NCI-H1436 treated with DMSO at 0.1 percent for 48 hours (cell line): Measurements from ENCODE around the gene TAF11.
"Not testable (repeated sequence)": the region's sequence is repeated elsewhere in the genome, so short reads cannot be mapped to it uniquely, and the experiment has no call there.

Experiments
- DNase-seq: peaks from one replicate; lab custom pipeline; 2025; lab: John Stamatoyannopoulos, UW

The TAF11 gene

DNA sequence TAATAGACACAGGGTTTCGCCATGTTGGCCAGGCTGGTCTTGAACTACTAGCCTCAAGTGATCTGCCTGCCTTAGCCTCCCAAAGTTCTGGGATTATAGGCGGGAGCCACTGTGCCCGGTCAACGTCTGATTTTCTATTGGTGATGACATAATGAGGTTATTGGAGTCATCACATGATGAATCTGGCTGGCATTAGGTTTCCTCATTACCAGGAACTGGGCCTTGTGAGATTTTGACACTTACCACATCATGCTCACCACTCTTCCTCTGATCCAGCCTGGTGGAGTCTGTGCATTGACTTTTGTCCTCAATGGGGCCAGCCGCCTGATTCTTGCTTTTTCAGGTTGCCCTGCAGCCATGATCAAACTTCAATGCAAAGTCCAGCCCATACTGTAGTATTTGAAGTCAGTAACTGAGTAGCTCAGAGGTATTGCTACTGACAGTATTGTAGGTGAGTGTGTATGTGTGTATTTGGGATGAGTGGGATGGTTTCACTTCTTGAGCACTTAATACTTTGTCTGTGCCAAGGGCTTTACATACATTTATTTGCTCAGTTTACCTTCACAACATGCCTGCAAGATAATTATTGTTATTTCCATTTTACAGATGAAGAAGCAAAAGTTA, 17.3 kb upstream of the TAF11 start:
- DNase-seq = no peak

- DNase-seq = no peak
These were observed 14.1 kb upstream of the TAF11 start for GRCh38 chr6:34901930-34902329.

DNA sequence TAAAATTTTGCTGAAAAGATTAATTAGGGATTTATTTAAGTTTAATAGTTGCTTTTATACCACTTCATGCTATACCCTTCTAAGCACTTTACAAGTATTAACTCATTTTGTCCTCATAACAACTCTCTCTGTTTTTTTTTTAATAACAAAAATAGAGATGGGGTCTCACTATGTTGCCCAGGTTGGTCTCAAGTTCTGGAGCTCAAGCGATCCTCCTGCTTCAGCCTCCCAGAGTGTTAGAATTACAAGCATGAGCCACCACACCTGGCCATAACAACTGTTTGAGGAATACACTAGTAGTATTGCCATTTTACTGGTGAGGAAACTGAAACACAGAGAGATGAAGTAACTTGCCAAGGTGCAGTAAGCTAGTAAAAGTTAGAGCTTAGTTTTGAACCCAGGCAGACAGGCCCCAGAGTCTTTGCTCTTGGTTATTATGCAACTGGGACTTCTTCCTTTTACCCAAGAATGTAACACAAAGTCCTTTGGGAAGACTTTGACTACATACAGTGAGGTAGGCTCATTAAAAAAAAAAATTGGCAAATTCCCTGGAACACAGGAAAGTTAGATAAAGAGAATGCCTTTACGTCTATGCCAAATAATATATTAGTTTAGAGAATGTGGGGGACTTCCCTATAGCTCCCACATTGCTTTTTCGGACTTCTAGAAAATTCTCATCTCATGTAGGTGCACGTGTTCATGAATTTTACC, 12.6 kb upstream of the TAF11 start:
- DNase-seq = no peak

DNA sequence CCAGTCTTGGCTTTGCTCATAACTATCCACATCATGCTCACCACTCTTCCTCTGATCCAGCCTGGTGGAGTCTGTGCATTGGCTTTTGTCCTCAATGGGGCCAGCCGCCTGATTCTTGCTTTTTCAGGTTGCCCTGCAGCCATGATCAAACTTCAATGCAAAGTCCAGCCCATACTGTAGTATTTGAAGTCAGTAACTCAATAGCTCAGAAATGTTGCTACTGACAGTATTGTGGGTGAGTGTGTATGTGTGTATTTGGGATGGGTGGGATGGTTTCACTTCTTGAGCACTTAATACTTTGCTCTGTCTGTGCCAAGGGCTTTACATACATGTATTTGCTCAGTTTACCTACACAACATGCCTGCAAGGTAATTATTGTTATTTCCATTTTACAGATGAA, 11.9 kb upstream of the TAF11 start:
- not testable (repeated sequence) for DNase-seq

DNA sequence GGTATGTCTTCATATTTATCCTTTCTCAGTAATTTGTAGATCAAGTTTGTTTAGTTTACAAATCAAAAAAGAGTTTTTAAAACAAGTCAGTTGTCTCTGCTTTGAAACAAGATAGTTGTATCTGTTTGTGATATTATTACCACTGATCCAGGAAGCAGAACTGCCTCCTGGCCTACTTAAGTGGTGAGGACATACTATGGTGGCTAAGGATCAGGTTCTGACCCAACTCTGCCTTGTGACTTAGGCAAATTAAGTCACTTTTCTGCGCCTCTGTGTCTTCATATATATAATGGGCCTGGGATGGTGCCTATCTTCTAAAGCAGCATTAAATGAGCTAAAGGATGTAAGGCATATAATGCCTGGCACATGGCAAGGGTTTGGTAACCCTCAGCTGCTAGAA, 9.9 kb upstream of the TAF11 start:
- DNase-seq = no peak

DNA sequence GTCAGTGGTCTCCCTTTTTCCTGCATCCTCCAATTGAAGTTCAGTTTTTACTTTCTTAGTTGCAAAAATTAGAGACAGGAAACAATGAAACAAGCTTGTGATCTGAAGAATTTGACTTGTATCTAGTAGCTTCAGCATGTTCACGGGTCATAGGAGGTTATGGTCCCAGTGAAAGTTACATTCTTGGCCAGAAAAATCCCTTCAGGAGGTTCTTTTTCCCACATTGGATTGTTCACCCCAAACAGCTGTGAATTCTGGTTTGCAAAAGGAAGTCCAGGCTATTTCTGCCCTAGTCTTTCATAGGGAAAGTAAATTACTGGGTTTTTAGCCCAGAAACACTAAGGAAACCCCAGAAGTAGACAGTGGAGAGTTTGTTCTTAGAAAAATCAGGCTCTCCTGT, 9.3 kb upstream of the TAF11 start:
- no peak for DNase-seq

- DNase-seq = no peak
These were observed 6.9 kb upstream of the TAF11 start for GRCh38 chr6:34894693-34895092.

DNA sequence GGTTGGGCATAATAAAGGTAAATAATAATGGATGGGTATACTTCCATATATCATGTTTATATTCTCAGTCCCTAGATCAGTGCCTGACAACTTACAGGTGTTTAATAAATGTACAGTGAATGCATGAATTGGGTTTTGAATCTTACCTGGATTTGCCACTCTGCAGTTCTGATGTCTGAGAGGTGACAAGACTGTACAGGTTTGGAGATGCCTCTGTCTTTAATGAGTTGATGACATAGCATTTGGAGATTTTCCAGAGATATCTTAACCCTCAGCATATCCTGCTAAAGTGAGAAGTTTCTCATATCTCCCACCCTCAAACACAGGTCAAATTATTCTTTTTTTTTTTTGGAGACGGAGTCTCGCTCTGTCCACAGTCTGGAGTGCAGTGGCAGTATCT, 3.5 kb upstream of the TAF11 start:
- no peak for DNase-seq

GRCh38 chr6:34890533-34890925, 2.7 kb upstream of the TAF11 start:
- no peak for DNase-seq

- peak; percentile 17 for DNase-seq
These were observed 1.2 kb upstream of the TAF11 start, which contains the start of gene ANKS1A for GRCh38 chr6:34888874-34889555. Gene ANKS1A (plus strand): TSS chr6:34889255. CDS start chr6:34889403, 148 bp downstream.

- no peak for DNase-seq
These were observed 643 bp upstream of the TAF11 start for GRCh38 chr6:34888514-34888856.

GRCh38 chr6:34885837-34886236, 2.0 kb downstream of the TAF11 start:
- DNase-seq = not testable (repeated sequence)

- DNase-seq = no peak
These were observed 2.8 kb downstream of the TAF11 start for GRCh38 chr6:34884996-34885395.

DNA sequence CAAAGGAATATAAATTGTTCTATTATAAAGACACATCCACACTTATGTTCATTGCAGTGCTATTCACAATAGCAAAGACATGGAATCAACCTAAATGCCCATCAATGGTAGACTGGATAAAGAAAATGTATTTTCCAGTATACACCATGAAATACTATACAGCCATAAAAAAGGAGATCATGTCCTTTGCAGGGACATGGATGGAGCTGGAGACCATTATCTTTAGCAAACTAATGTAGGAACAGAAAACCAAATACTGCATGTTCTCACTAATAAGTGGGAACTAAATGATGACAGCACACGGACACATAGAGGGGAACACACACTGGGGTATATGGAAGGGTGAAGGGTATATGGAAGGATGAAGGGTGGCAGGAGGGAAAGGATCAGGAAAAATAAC, 3.8 kb downstream of the TAF11 start:
- not testable (repeated sequence) for DNase-seq

GRCh38 chr6:34877869-34878485, 9.9 kb downstream of the TAF11 start:
- DNase-seq = no peak

DNA sequence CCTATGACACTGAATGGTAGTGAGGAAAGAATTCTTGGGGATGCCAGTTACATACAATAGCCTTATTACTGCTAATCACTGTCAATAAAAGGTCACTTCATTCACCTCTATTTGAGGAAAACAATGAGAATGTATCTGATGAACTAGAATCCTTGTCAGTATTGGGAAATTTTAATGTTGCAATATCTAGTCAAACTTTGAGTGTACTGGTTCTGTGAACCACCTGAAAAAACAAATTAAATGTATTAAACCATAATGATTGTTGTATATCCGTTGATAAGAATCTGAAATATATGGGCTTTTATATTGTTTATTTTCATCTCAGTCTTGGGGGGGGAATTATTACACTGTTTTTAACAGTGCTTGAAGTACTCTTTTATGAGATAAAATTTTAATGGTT, 10.6 kb downstream of the TAF11 start:
- no peak for DNase-seq

- DNase-seq = no peak
These were observed 11.4 kb downstream of the TAF11 start for GRCh38 chr6:34876472-34876871.

- DNase-seq = no peak
These were observed 12.3 kb downstream of the TAF11 start for GRCh38 chr6:34875292-34876213.

GRCh38 chr6:34872332-34872731, 15.5 kb downstream of the TAF11 start:
- no peak for DNase-seq

- DNase-seq = no peak
These were observed 16.0 kb downstream of the TAF11 start for GRCh38 chr6:34871853-34872252.

DNA sequence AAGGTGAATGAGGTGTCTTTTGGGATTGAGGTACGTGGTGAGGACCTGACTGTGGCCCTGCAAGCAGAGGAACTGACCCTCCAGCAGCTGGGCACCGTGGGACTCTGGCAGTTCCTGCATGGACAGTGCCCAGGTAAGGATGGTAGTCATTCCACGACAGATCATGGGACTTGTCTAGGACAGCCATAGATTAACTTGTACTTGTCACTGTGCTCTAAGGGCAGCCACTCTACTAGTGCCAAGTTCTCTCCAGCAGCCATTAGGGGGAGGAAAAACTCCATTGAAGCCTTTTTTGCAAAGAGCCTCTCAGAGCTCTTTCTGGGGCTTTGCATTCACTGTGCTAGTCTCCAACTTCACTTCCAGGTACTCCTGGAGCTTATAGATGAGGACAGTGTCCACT, 20.4 kb downstream of the TAF11 start:
- no peak for DNase-seq

- DNase-seq = no peak
These were observed 21.3 kb downstream of the TAF11 start for GRCh38 chr6:34866509-34866908.
